HG03571 (cell line): Measurements from ENCODE around the gene DPYSL3.

Experiments used
- ATAC-seq: cut with Tn5 transposase; IDR thresholded peaks from one replicate; pipeline ENCODE4 v1.9.1; 2021; ENCODE audit not compliant: unreplicated experiment

The DPYSL3 gene

DNA sequence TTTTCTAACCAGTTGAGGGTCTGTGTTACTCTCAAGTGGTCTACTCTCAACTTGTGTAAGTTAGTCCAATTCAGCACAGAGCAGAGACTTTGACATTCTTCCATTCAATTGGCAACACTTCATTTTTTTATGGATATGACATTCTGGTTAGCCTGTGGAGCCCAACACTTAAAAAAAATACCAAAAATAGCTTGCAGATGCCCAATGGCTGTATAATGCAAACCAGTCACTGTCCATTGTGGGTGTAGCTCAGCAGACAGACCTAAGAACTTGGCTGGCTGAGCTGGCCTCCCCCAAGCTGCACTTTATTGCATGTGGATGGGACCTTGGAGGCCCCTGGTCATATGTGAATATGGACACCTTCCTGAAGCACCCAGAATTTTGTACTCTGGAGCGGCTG is 103.2 kb downstream of the DPYSL3 start:
- no peak for ATAC-seq

DNA sequence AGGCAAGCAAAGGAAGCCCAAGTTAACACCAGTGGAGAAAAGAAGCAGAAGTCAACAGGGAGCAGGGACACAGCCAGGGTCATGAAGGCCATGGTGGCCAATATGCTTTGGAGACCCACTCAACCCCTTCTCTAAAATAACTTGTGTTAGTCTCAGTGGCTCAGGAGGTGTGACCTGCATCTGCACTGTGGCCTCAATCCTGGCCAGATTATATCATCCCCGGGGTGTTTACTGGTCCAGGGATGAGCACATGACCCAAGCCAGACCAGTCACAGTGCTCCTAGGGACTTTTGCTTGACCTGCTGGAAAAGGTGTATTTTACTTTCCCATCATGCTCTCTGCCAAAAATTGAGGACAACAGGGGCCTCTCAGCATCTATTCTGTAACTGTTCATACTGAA is 105.2 kb downstream of the DPYSL3 start:
- ATAC-seq = peak; percentile 29

- peak; percentile 95 for ATAC-seq
These were observed 105.9 kb downstream of the DPYSL3 start for GRCh38 chr5:147403651-147404640.

- no peak for ATAC-seq
These were observed 109.0 kb downstream of the DPYSL3 start for GRCh38 chr5:147400881-147401280.

DNA sequence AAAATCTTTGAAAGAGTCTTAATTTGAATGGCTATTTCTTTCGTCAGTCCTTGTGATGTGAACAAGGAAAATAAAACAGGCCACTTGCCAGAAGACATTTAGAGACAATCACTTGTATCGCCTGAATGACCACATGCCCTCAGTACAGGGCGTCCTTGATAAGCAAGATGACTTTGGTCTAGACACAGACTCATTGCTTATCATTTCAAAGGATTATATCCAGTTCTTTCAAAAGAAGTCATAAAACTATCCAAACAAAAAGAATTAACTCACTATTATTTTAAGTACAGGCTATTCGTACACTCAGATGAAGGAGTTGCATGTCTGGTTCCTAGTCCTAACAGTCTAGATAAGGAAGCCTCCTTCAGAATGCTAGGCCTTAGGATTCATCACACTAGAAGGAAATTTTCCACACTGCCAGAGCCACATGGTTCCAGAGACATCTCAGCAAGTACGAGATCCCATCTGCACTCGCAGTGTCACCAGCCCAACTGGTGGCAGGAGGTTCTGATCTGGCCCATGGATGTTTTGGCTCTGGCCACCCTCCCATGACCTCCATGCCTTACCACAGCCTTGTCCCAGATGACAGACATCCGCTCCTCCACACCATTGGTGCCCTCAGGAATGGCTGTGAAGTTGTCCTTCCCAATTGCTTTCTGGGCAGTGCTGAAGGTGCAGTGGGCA is 109.6 kb downstream of the DPYSL3 start:
- no peak for ATAC-seq

DNA sequence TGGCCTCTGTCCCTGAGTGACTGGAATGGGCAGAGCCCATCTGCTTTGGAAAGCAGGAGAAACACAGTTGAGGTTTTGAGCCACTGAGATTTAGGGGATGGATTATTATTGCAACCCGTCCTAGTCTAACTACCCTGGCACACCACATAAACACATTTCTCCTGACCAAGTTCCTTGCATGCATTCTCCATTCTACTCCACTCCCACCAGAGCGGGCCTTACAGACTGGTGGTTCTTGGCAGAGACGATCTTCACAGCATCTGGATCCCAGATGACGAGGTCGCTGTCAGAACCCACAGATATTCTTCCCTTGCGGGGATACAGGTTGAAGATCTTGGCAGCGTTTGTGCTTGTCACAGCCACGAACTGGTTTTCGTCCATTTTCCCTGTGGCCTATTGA is 111.0 kb downstream of the DPYSL3 start:
- ATAC-seq = no peak

- ATAC-seq = no peak
These were observed 112.3 kb downstream of the DPYSL3 start for GRCh38 chr5:147397616-147398015.

DNA sequence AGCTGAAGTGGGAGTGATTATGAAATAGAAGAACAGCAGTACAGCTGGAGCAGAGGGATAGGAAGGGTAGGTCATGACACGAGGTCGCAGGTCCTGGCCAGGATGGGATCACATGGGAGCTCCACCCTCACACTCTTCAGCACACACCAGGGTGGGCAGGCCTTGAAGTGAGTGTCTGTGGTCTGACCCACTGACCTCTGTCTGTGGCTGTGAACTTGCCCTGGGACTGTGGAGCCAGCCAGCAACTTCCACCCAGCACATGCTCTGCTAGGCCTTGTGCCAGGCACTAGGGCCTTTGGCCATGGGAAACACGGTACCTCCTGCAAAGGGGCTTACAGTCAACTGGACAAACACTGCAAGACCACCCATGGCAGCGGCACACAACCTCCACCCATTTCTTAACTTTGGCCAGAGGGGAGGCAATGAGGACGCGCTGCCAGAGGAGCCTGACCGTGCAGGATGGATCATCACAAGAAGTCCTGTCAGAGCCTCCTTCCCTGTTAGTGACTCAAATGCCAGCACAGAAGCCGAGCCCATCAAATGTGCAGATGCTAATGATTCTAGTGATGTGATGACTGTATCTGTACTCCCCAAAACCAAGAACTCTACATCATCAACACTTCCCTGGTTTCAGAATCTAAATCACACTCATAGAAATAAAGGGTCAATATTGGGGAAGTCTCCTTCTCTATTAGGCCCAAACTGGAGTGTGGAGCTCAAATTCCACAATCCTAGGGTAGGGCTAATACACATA is 113.6 kb downstream of the DPYSL3 start:
- ATAC-seq = no peak

DNA sequence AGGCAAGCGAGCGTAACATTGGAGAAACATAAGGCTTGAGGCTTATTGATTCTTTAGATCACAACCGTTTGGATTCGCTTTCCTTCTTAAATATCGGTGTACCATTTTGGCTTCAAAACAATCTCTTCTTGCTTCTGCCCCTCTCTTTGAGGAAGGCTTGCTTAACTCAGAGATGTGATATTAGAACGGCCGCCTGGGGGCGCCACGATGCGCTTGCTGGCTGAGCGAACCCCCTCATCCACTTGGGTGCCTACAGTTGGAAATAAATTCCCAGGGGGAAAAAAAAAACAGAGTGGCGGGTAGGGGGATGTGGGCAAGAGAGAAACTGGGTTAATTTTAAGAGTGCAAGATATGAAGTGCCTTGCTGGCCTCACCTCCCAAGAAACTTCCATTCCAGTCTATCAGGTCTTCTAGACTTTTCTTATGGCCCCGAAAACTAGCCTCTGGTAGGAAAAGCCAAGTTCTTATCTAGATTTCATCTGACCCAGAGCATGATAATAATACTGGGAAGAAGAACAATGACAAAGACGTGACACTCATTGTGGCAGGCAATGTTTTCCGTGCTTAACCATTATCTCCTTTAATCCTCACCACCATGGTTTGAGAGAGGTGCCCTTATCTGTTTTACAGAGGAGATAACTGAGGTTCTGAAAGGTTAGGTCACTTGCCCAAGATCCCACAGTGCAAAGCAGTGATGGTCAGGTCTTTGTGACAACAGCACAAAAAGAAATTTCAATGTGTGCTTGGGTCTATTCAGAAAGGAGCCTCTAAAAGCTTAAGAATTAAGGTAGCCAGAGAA is 115.8 kb downstream of the DPYSL3 start:
- ATAC-seq = no peak

GRCh38 chr5:147391781-147392180 is 118.1 kb downstream of the DPYSL3 start:
- peak; percentile 92 for ATAC-seq

- no peak for ATAC-seq
These were observed 119.1 kb downstream of the DPYSL3 start for GRCh38 chr5:147390654-147391225.

- ATAC-seq = no peak
These were observed 121.4 kb downstream of the DPYSL3 start for GRCh38 chr5:147388184-147389108.

DNA sequence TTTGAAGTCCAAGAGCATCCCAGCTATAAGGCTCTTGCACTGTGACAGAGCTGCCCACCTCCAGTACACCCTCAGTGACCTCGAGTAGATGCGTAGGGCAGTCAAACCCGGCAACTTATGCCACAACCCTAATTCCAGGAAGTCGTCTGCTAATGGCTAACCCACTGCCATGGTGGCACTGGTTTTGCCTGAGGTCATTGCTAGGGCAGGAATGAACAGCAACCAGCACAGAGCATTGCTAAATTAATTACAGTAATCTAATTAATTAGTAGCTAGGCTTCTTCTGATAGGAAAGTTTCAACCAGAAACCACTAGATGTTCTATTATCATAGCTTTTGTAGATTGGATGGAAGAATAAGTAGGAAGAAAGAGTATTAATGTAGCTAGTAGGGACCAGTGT is 122.8 kb downstream of the DPYSL3 start:
- no peak for ATAC-seq

DNA sequence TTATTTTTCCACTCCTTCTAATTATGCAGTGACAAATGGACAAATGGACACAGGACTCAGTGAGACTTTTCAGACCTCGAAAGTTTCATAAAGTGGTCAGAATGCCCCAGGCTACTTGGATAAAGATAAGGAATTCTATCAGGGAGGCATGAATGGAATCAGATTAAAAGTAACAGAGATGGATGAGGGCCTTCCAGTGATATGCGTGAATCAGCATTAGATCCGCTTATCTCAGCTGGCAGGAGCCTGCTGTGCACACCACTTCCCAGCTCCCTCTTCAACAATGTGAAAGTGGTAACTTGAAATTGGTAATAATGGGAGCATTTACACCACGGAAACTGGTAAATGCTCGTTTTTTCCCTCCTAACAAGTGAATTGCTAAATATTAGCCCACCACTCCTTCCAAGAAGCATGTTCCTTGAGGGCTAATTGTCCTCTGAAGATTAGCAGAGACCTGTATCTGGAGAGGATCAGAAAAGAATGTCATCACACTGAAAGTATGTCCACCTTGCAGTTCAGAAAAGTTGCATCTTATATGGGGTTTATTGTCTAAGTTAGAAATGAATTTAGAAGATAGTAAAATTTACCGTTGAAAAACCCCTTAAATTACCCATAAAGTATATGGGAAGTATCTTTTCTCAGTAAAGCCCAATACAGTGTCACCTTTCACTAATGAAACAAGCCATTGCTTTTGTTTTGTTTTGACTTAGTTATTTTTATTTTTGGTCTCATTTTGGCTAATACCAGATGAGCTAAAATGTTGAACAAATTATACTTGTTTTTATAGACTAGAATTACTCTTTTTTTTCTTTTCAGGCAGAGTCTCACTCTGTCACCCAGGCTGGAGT is 125.3 kb downstream of the DPYSL3 start:
- no peak for ATAC-seq

- ATAC-seq = no peak
These were observed 127.1 kb downstream of the DPYSL3 start for GRCh38 chr5:147382776-147383175.

- no peak for ATAC-seq
These were observed 128.3 kb downstream of the DPYSL3 start for GRCh38 chr5:147381555-147381954.

- ATAC-seq = no peak
These were observed 132.2 kb downstream of the DPYSL3 start for GRCh38 chr5:147377682-147378081.

- ATAC-seq = no peak
These were observed 134.7 kb downstream of the DPYSL3 start for GRCh38 chr5:147375151-147375550.
